GM12864 (cell line): Measurements from ENCODE around the gene OVOL2.
A peak's percentile ranks its signal among the peaks of the same experiment; 100 is the strongest.

Source experiments
- DNase-seq: peaks from one replicate; pipeline ENCODE4 v3.0.0-alpha.2; 2011; ENCODE audit warnings: low read depth
- H3K4me3 ChIP-seq: 2 replicates; pipeline ENCODE4 v1.5.1; 2011; ENCODE audit warnings: mild to moderate bottlenecking, low read depth, low read length, control low read depth
- CTCF ChIP-seq: IDR thresholded peaks from 2 replicates; pipeline ENCODE4 v1.5.1; 2011; ENCODE audit warnings: low read depth, mild to moderate bottlenecking, moderate library complexity, low read length, control low read depth, inconsistent platforms; ENCODE audit errors: missing control alignments

Gene OVOL2

GRCh38 chr20:18005170-18005989 lies 52.3 kb downstream of the OVOL2 start:
- no peak for TF ChIP-seq CTCF
- H3K4me3 ChIP-seq = peak overlapping the region; percentile 7; the same call in 1 of the 2 replicates
- DNase-seq = peak; percentile 82

GRCh38 chr20:18004384-18005031 lies 53.2 kb downstream of the OVOL2 start:
- no peak for TF ChIP-seq CTCF
- H3K4me3 ChIP-seq = no peak overlapping the region
- DNase-seq = no peak

- no peak for TF ChIP-seq CTCF
- no peak overlapping the region for H3K4me3 ChIP-seq
- peak; percentile 67 for DNase-seq
Measured at GRCh38 chr20:18003897-18004296, 53.8 kb downstream of the OVOL2 start.

- no peak for TF ChIP-seq CTCF
- H3K4me3 ChIP-seq = no peak overlapping the region
- DNase-seq = no peak
Measured at GRCh38 chr20:18001131-18001921, 56.4 kb downstream of the OVOL2 start.

- no peak for DNase-seq
- TF ChIP-seq CTCF = no peak
- no peak overlapping the region for H3K4me3 ChIP-seq
Measured at GRCh38 chr20:17999566-17999965, 58.1 kb downstream of the OVOL2 start.

GRCh38 chr20:17998446-17998845 lies 59.3 kb downstream of the OVOL2 start:
- no peak for DNase-seq
- no peak overlapping the region for H3K4me3 ChIP-seq
- TF ChIP-seq CTCF = no peak
